ENCODE measurements around the gene LBHD1.
A peak's percentile ranks its signal among the peaks of the same experiment; 100 is the strongest.
"Not testable (repeated sequence)": the region's sequence is repeated elsewhere in the genome, so short reads cannot be mapped to it uniquely, and the experiment has no call there.

LBHD1 gene

GRCh38 chr11:62656796-62657429 lies 15.2 kb downstream of the LBHD1 start:
- DNase-seq, result no peak

DNA sequence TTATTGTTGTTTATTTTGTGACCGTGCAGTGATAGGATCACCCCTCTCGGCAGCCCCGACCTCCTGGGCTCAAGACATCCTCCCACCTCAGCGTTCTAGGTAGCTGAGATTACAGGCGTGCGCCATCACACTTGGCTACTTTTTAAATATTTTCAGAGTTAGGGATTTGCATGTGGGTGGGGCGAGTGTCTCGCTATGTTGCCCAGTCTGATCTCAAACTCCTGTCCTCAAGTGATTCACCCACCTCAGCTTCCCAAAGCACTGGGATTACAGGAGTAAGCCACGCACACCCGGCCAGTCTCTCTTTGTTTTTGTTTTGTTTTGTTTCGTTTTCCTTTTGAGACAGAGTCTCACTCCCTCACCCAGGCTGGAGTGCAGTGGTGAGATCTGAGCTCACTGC lies 17.8 kb downstream of the LBHD1 start:
- no peak for DNase-seq

GRCh38 chr11:62652161-62653006 lies 19.7 kb downstream of the LBHD1 start:
- peak; percentile 75 for DNase-seq

- DNase-seq, result not testable (repeated sequence)
These were observed 21.8 kb downstream of the LBHD1 start for GRCh38 chr11:62650283-62650682.

GRCh38 chr11:62649486-62649885 lies 22.6 kb downstream of the LBHD1 start:
- no peak for DNase-seq

DNA sequence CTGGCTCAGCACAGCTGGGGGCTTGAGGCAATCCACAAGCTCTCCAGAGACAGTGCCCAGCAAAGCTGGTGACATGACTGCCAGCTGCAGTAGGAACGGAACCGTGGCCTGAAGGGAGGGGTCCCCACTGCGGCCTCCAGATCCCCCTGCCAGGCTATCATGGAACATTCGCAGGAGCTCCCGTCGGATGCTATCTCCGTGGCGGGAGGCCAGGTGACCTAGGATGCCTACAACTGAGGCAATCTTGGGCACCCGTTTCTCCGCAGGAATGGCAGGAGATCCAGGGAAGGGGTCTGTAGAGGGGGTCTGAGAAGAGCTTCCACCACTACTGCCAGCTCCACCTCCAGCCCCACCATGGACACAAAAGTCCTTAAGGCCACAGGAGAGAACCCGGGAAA lies 23.1 kb downstream of the LBHD1 start:
- no peak for DNase-seq

GRCh38 chr11:62648185-62648966 lies 23.7 kb downstream of the LBHD1 start:
- DNase-seq, result no peak

GRCh38 chr11:62647609-62648005 lies 24.5 kb downstream of the LBHD1 start:
- no peak for DNase-seq

GRCh38 chr11:62646825-62647608 lies 25.1 kb downstream of the LBHD1 start:
- DNase-seq, result no peak

DNA sequence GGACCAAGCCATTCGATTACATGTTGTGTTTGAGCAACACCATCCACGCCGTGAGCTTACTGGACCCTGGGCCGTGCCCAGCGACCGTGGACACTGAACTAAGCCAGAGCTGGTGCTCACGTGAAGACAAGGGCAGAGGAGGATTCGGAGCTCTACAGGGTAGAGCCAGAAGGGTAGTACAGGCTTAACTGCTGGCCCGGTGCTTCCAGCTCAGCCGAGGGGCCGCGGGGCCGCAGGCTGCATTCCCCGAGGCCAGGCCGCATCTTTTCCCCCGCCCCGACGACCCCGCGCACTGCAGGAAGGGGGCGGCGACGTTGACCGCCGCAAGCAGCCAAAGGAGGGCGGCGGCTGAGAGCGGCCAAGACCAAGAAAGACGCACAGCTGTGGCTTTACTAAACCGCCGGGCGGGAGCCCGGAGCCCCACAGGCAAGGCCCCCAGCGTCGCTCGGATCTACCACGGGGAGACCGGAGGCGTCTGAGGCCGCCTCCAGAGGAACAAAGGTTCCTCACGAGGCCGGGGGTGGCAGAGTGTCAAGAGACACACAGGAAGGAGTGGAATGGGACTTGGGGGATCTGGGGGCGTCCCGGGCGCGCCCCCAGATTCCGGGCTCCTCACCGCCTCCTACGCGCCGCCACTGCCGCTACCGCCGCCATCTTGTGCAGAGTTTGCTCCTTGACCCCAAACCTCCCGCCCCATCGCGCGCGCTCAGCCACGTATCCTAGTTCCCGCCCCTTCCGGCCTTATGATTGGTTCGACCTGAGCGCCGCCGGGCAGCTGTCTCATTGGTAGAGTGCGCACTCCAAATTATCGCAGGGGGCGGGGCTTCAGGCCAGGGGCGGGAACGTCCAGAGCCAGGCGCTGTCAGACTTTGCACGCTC lies 25.9 kb downstream of the LBHD1 start, which contains the start of gene GANAB:
Gene GANAB, minus strand, starts transcription at position 668 of the 879 bp plus-strand sequence. Its CDS starts 14 bp downstream, at position 654.
- peak; percentile 99 for DNase-seq

DNA sequence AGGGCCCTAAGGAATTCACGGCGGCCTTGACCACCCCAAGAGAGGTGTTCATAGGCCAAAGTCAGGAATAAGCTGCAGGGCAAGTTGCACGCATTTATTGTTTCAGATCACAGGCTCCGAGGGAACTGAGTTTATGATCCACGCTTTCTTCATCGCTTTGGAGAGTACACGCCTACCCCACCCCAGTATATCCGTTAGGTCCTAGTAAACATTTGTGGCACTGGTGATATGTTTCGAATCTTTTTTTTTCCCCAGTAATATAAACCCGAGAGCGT lies 26.5 kb downstream of the LBHD1 start:
- DNase-seq, result no peak

DNA sequence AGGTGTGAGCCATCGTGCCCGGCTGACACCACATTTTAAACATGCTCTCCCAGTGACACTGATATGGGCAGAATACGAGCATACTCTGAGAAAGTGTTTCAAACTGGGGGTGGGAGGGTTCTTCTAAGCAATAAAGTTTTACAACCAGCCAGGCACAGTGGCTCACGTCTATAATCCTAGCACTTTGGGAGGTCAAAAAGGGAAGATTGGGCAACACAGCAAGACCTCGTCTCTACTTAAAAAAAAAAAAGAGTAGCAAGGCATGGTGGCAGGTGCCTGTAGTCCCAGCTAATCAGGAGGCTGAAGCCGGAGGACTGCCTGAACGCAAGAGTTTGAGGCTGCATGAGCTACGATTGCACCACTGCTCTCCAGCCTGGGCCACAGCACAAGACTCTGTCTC lies 27.8 kb downstream of the LBHD1 start:
- DNase-seq, result no peak

GRCh38 chr11:62632492-62632891 lies 39.6 kb downstream of the LBHD1 start:
- DNase-seq, result no peak

- DNase-seq, result no peak
These were observed 44.4 kb downstream of the LBHD1 start for GRCh38 chr11:62627713-62628112.

DNA sequence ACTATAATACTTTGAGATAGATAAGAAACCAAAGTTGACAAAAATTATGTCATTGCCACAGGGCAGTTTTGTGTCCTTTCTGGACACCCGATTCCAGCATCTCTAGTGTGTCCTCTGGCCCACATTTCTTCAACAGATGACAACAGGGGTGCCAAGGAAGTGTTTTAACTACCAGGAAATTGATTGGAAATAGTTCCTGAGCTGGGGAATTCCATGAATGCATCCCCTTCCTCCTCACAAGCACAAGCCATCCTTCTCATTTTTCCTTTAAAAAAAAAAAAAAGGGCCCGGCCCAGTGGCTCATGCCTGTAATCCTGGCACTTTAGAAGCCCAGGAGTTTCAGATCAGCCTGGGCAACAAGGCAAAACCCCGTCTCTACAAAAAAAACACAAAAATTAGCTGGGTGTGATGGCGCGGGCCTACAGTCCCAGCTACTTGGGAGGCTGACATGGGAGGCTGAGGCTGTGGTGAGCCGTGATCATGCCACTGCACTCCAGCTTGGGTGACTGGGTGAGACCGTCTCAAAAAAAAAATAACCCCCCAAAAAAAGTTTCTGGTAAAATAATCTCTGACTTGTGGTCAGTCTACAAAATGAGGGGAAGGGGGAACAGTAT lies 49.5 kb downstream of the LBHD1 start:
- no peak for DNase-seq

GRCh38 chr11:62621567-62622470 lies 50.2 kb downstream of the LBHD1 start, which contains the start of gene B3GAT3:
Gene B3GAT3, minus strand, starts transcription at chr11:62621986. Its CDS starts 39 bp downstream, at chr11:62621947.
- peak; percentile 99 for DNase-seq

GRCh38 chr11:62621027-62621566 lies 51.0 kb downstream of the LBHD1 start:
- DNase-seq, result no peak

- DNase-seq, result not testable (repeated sequence)
These were observed 55.1 kb downstream of the LBHD1 start for GRCh38 chr11:62616957-62617356.

DNA sequence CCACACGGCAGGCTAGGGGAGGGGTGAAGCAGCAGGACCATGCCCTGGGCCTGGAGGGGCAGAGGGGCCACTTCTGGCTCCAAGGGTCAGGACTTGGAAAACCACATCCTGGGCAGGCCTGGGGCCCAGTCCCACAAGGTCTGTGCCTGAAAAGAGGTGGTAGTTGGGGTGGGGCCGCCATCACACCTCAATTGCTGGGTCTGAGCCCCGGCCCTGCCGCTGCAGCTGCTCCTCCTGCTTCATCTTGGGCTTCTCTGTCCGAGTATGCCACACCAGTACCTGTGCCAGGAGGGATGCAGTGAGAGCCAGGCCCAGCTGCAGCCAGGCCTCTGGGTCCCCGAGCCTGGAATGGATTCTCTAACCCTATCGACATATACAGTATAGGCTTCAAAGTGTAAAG lies 56.5 kb downstream of the LBHD1 start:
- DNase-seq, result no peak

DNA sequence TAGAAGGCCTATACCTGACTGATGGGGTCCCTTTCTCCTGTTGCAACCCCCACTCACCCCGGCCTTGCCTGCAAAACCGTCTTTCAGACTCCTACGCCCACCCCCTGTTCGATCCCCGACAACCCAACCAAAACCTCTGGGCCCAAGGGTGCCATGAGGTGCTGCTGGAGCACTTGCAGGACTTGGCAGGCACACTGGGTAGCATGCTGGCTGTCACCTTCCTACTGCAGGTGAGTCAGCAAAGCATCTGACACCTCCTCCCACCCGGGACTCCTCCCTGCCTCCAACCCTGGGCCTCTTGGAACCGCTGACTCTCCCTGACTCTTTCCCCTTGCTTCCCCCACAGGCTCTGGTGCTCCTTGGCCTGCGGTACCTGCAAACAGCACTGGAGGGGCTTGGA lies 57.8 kb downstream of the LBHD1 start:
- DNase-seq, result no peak
